ACHN (cell line): Measurements from ENCODE around the gene MITF.

Source experiments
- DNase-seq: peaks from one replicate; pipeline ENCODE4 v3.0.0-alpha.2; 2015
- in situ Hi-C: cut with HindIII; loops from 2 replicates; pipeline ENCODE4 v1.10.0; 2017; ENCODE audit warnings: low sequenced_read_pairs, low pct_ligation_motif_present, low pct_unique_long_range_greater_than_20kb

MITF gene

DNA sequence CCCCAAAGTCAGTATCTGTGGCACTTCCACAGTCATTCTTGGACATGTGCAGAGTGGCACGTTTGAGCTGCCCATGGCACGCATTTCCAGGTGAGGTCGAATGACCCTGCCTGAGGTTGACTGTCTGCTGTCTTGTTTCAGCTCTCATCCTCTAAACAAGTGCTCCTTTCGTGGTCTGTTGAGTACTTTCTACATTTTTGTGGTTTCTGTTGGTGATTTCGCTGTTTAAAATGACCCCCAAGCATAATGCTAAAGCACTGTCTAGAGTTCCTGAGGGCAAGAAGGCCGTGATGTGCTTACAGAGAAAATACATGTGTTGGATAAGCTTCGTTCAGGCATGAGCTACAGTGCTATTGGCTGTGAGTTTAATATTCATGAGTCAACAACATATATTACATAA, 220.3 kb downstream of the MITF start:
- in situ Hi-C loops = no loop called here

DNA sequence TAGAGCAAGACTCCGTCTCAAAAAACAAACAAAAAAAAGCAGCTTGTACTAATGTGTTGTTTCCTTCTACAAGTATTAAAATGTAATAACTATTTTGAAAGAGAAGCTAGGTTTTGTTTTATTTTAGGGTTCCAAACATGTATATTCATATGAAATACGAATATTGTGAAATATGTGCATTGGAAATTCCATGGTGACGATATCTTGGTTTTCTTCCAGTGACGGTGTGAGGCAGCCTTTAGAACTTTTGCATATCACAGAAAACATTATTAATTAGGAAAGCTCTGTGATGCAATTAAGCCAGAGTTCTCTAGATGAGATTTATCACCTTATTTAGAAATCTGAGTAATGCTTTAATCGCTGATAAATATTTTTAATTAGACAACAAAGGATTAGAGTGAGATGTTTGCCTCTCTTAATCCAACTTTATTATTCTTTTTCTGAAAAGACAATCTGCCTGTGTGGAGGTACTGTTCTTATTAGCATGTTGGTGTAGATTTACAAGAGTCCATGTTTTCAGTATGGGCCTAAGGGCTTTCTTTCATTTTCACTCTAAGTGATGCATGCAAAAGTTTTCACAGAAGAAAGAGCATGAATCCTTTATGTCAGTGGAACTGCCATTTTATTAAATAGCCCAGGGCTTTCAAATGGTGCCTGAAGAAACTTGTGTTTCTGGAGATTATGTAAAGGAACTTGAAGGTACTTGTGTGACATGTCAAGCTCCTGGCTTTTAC, 222.6 kb downstream of the MITF start:
- DNase-seq = no peak
- in situ Hi-C loops = no loop called here

More for the DNA sequence above, 220.3 kb downstream of the MITF start:
- DNase-seq = no peak

GRCh38 chr3:69963643-69964042, 224.4 kb downstream of the MITF start:
- in situ Hi-C loops = no loop called here
- no peak for DNase-seq

- no peak for DNase-seq
- in situ Hi-C loops = no loop called here
Observed at GRCh38 chr3:69967156-69967555, 227.9 kb downstream of the MITF start.

DNA sequence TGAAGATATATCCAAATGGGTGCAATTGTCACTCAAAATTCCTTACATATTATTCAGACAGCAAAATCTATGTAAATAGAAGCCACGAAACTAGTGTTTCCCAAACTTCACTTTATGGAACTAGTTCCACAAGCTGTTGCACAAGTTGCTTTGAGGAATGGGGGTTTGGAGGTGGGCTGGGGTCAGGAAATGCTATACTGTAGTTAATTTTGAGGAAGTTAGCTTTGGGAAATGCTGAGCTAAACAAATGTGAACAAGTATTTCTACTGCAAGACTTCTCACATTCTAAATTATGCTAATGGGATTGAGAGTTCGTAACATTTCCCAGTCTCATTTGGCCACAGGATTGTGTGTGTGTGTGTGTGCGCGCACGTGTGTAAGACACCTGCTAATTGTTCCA, 231.6 kb downstream of the MITF start:
- in situ Hi-C loops = no loop called here
- no peak for DNase-seq

DNA sequence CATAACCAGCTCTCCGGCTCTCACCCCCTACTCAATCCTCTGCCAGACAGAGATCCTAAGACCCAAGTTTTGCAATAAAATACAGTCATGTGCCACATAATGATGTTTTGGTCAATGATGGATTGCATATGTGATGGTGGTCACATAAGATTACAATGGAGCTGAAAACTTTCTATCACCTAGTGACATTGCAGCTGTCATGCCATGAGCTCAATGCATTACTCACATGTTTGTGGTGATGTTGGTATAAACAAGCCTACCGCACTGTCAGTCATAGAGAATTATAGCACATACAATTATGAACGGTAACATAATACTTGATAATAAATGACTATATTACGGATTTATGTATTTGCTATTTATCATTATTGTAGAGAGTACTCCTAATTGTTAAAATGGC, 233.4 kb downstream of the MITF start:
- no peak for DNase-seq

GRCh38 chr3:69976021-69976420, 236.8 kb downstream of the MITF start:
- in situ Hi-C loops = no loop called here
- no peak for DNase-seq

More for the DNA sequence above, 233.4 kb downstream of the MITF start:
- in situ Hi-C loops = no loop called here

- no peak for DNase-seq
- in situ Hi-C loops = no loop called here
Observed at GRCh38 chr3:69983546-69984265, 244.4 kb downstream of the MITF start.

GRCh38 chr3:69985266-69985665, 246.0 kb downstream of the MITF start:
- DNase-seq = no peak
- in situ Hi-C loops = no loop called here

- in situ Hi-C loops = no loop called here
- no peak for DNase-seq
Observed at GRCh38 chr3:69986419-69986818, 247.2 kb downstream of the MITF start.

GRCh38 chr3:69987833-69988232, 248.6 kb downstream of the MITF start:
- DNase-seq = no peak
- in situ Hi-C loops = no loop called here

- in situ Hi-C loops = no loop called here
- no peak for DNase-seq
Observed at GRCh38 chr3:69993757-69994156, 254.5 kb downstream of the MITF start.

GRCh38 chr3:69994919-69995318, 255.7 kb downstream of the MITF start:
- DNase-seq = no peak
- in situ Hi-C loops = no loop called here

GRCh38 chr3:69997631-69998307, 258.5 kb downstream of the MITF start:
- no peak for DNase-seq
- in situ Hi-C loops = no loop called here

DNA sequence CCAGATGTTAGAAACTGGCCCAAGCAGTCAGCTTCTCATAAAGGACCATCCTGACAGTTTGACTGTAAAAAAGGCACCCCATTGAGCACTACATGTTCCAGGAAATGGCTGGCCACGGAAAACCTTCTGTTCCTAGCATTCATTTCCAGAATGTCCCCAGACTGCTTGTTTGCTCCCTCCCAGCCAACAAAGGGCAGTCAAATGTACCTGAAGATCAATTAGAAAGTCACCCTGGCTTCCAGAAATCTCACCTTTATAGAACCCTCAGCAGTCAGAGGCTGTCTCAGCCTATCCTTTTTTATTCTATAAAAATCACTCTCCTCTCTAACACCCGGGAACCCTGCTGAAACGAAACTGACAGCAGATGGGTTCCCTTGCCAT, 259.5 kb downstream of the MITF start:
- in situ Hi-C loops = no loop called here
- peak; percentile 1 for DNase-seq

GRCh38 chr3:69999140-70000027, 260.1 kb downstream of the MITF start, which contains the start of gene SAMMSON:
Gene SAMMSON, plus strand, starts transcription at chr3:69999733.
- peak; percentile 30 for DNase-seq
- in situ Hi-C loops = no loop called here

GRCh38 chr3:70000028-70000410, 260.8 kb downstream of the MITF start:
- in situ Hi-C loops = no loop called here
- no peak for DNase-seq

GRCh38 chr3:70000563-70001081, 261.4 kb downstream of the MITF start:
- in situ Hi-C loops = no loop called here
- no peak for DNase-seq
